Measurements from ENCODE around the gene CNTRL. TPM values are rescaled to one million over a fixed set of nuclear protein-coding genes. Genes with fewer than 3 reads are reported as not detected.

Gene CNTRL
- total and polyA plus RNA-seq, 8 donors, result 4.4 to 27.4 (median 11.2) TPM

- DNase-seq, result no peak
- Histone ChIP-seq H3K36me3 (peaks cover 22 to 83% (median 79%) of the 10 kb centered on the region in 4 donors), H3K27me3 (no peaks in the 10 kb centered on the region), H3K9me3 (no peaks in the 10 kb centered on the region), H3K27ac (no peak overlapping the region), H3K4me1 (peaks cover 0 to under 1% (median 0%) of the 10 kb centered on the region in 4 donors), H3K4me3 (no peak overlapping the region)
- intact Hi-C loops (cut with DNase I; ENCODE audit: low total_unique reads), result no loop called here
- TF ChIP-seq POLR2A (IDR thresholded peaks at IDR 0.05), result no peak
- TF ChIP-seq, protein P1, sequence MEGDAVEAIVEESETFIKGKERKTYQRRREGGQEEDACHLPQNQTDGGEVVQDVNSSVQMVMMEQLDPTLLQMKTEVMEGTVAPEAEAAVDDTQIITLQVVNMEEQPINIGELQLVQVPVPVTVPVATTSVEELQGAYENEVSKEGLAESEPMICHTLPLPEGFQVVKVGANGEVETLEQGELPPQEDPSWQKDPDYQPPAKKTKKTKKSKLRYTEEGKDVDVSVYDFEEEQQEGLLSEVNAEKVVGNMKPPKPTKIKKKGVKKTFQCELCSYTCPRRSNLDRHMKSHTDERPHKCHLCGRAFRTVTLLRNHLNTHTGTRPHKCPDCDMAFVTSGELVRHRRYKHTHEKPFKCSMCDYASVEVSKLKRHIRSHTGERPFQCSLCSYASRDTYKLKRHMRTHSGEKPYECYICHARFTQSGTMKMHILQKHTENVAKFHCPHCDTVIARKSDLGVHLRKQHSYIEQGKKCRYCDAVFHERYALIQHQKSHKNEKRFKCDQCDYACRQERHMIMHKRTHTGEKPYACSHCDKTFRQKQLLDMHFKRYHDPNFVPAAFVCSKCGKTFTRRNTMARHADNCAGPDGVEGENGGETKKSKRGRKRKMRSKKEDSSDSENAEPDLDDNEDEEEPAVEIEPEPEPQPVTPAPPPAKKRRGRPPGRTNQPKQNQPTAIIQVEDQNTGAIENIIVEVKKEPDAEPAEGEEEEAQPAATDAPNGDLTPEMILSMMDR (IDR thresholded peaks at IDR 0.05), result no peak
- no peak for TF ChIP-seq POLR2AphosphoS5 (IDR thresholded peaks at IDR 0.05)
- no peak for TF ChIP-seq EP300 (IDR thresholded peaks at IDR 0.05)
These were observed 63.8 kb downstream of the CNTRL start for GRCh38 chr9:121138561-121138960.

GRCh38 chr9:121138973-121139372 is 64.2 kb downstream of the CNTRL start:
- no peak overlapping the region for H3K4me3 ChIP-seq
- no peaks in the 10 kb centered on the region for H3K9me3 ChIP-seq
- 78 to 88% (median 83%) methylated on average over 3 of the region's 3 CpGs for WGBS, 5 donors
- H3K36me3 ChIP-seq, result peaks cover 26 to 86% (median 83%) of the 10 kb centered on the region in 4 donors
- TF ChIP-seq, protein P1 (IDR thresholded peaks at IDR 0.05), result no peak
- TF ChIP-seq POLR2A (IDR thresholded peaks at IDR 0.05), result no peak
- no peaks in the 10 kb centered on the region for H3K27me3 ChIP-seq
- intact Hi-C loops (cut with DNase I; ENCODE audit: low total_unique reads), result no loop called here
- H3K4me1 ChIP-seq, result no peaks in the 10 kb centered on the region
- no peak overlapping the region for H3K27ac ChIP-seq
- no peak for DNase-seq

GRCh38 chr9:121140162-121140561 is 65.4 kb downstream of the CNTRL start:
- no peak for DNase-seq
- Histone ChIP-seq H3K4me1 (no peaks in the 10 kb centered on the region), H3K27me3 (no peaks in the 10 kb centered on the region), H3K4me3 (no peak overlapping the region), H3K36me3 (peaks cover 38 to 97% (median 95%) of the 10 kb centered on the region in 4 donors), H3K9me3 (no peaks in the 10 kb centered on the region), H3K27ac (no peak overlapping the region)
- intact Hi-C loops (cut with DNase I; ENCODE audit: low total_unique reads), result no loop called here
- 88 to 95% (median 95%) methylated on average over 1 of the region's 1 CpG for WGBS, 5 donors
- TF ChIP-seq, protein P1 (IDR thresholded peaks at IDR 0.05), result no peak
- TF ChIP-seq POLR2A (IDR thresholded peaks at IDR 0.05), result no peak
- TF ChIP-seq EP300 (IDR thresholded peaks at IDR 0.05), result no peak
- TF ChIP-seq POLR2AphosphoS5 (IDR thresholded peaks at IDR 0.05), result no peak

DNA sequence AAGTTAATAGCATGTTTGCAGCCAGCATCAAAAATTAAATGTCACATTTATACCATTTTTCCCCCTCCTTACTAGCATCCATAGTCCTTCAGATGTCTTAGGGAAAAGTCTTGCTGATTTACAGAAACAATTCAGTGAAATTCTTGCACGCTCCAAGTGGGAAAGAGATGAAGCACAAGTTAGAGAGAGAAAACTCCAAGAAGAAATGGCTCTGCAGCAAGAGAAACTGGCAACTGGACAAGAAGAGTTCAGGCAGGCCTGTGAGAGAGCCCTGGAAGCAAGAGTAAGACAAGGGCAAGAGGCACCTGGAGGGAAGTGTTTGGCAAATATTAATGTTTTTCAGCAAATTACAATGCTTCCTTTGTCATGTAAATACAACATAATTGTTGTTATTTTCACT is 66.6 kb downstream of the CNTRL start:
- Histone ChIP-seq H3K4me3 (no peak overlapping the region), H3K27ac (no peak overlapping the region), H3K9me3 (no peaks in the 10 kb centered on the region), H3K36me3 (peaks cover 41 to 98% (median 97%) of the 10 kb centered on the region in 4 donors), H3K4me1 (no peaks in the 10 kb centered on the region), H3K27me3 (no peaks in the 10 kb centered on the region)
- TF ChIP-seq POLR2A (IDR thresholded peaks at IDR 0.05) (no peak), EP300 (IDR thresholded peaks at IDR 0.05) (no peak), POLR2AphosphoS5 (IDR thresholded peaks at IDR 0.05) (no peak)
- TF ChIP-seq, protein P1 (IDR thresholded peaks at IDR 0.05), result no peak
- DNase-seq, result no peak
- intact Hi-C loops (cut with DNase I; ENCODE audit: low total_unique reads), result no loop called here
- WGBS, 5 donors, result 92 to 100% (median 100%) methylated on average over 1 of the region's 1 CpG

Measured in stomach (tissue), 9 donors.